Astrocyte (in vitro differentiated cells and primary cell): ENCODE results near the gene GNAI2. TPM values are rescaled to one million over a fixed set of nuclear protein-coding genes. Genes with fewer than 3 reads are reported as not detected.

Experiments
- DNase-seq: peaks from one replicate; pipeline ENCODE4 v3.0.0-alpha.2; 2010; ENCODE audit warnings: low read depth
- FAIRE-seq: peaks from 2 replicates; lab custom pipeline; 2011; peaks lifted over from hg19 to GRCh38; lab: Jason Lieb, UNC
- H2AFZ ChIP-seq: 2 replicates; pipeline ENCODE4 v1.6.0; 2012; ENCODE audit warnings: low read depth, low read length, inconsistent platforms
- H3K27ac ChIP-seq: 2 replicates; pipeline ENCODE4 v1.5.1; 2011; ENCODE audit warnings: low read depth, low read length, inconsistent platforms
- H3K27me3 ChIP-seq: 2 replicates; pipeline ENCODE4 v1.6.0; 2011; ENCODE audit warnings: low read length, inconsistent platforms; ENCODE audit not compliant: insufficient read depth
- H3K36me3 ChIP-seq: 2 replicates; pipeline ENCODE4 v1.5.1; 2011; ENCODE audit warnings: low read length, inconsistent platforms; ENCODE audit not compliant: insufficient read depth
- H3K4me1 ChIP-seq: 2 replicates; pipeline ENCODE4 v1.5.1; 2011; ENCODE audit warnings: low read length, inconsistent platforms; ENCODE audit not compliant: insufficient read depth
- H3K4me2 ChIP-seq: 2 replicates; pipeline ENCODE4 v1.6.0; 2012; ENCODE audit warnings: low read length, inconsistent platforms
- H3K4me3 ChIP-seq: 2 replicates; pipeline ENCODE4 v1.5.1; 2011; ENCODE audit warnings: low read depth, mild to moderate bottlenecking, low read length, inconsistent platforms; ENCODE audit not compliant: insufficient read depth
- H3K79me2 ChIP-seq: 2 replicates; pipeline ENCODE4 v1.6.0; 2012; ENCODE audit warnings: mild to moderate bottlenecking, low read length, inconsistent platforms; ENCODE audit not compliant: insufficient read depth
- H3K9ac ChIP-seq: 2 replicates; pipeline ENCODE4 v1.6.0; 2012; ENCODE audit warnings: mild to moderate bottlenecking, low read length, inconsistent platforms
- H3K9me3 ChIP-seq: 2 replicates; pipeline ENCODE4 v1.5.1; 2012; ENCODE audit warnings: low read depth, mild to moderate bottlenecking, low read length, inconsistent platforms; ENCODE audit not compliant: insufficient read depth
- H4K20me1 ChIP-seq: 2 replicates; pipeline ENCODE4 v1.6.0; 2012; ENCODE audit warnings: low read length, inconsistent platforms; ENCODE audit not compliant: insufficient read depth
- H3K27ac Mint-ChIP-seq: one replicate; pipeline ENCODE4 v1.8.0; 2021; ENCODE audit warnings: mild to moderate bottlenecking, mixed read lengths; ENCODE audit not compliant: unreplicated experiment
- H3K27me3 Mint-ChIP-seq: one replicate; pipeline ENCODE4 v1.8.0; 2021; ENCODE audit warnings: low read depth, mixed read lengths; ENCODE audit not compliant: unreplicated experiment
- H3K36me3 Mint-ChIP-seq: one replicate; pipeline ENCODE4 v1.8.0; 2021; ENCODE audit warnings: low read depth, mixed read lengths; ENCODE audit not compliant: unreplicated experiment
- H3K4me1 Mint-ChIP-seq: one replicate; pipeline ENCODE4 v1.8.0; 2021; ENCODE audit warnings: low read depth, mixed read lengths; ENCODE audit not compliant: unreplicated experiment
- H3K4me3 Mint-ChIP-seq: one replicate; pipeline ENCODE4 v1.8.0; 2021; ENCODE audit warnings: mild to moderate bottlenecking, moderate library complexity, mixed read lengths; ENCODE audit not compliant: unreplicated experiment
- H3K9me3 Mint-ChIP-seq: one replicate; pipeline ENCODE4 v1.8.0; 2021; ENCODE audit warnings: mild to moderate bottlenecking, mixed read lengths; ENCODE audit not compliant: unreplicated experiment
- EZH2 ChIP-seq: IDR thresholded peaks from 2 replicates; pipeline ENCODE4 v1.6.1; 2012; ENCODE audit warnings: mild to moderate bottlenecking, low read length, inconsistent platforms; ENCODE audit not compliant: insufficient read depth
- total RNA-seq: library from RNA; stranded (reverse); gene quantifications from 2 replicates; pipeline ENCODE4 v1.2.1, GENCODE V29; 2021
- TF ChIP-seq, protein P1 (sequence below): IDR thresholded peaks from 2 replicates; pipeline ENCODE4 v1.5.1; 2011; ENCODE audit warnings: low read depth, mild to moderate bottlenecking, inconsistent platforms, low read length, moderate library complexity; ENCODE audit not compliant: insufficient read depth

GNAI2 gene
- total RNA-seq, 1 donor from 2014 or later: 381 TPM

DNA sequence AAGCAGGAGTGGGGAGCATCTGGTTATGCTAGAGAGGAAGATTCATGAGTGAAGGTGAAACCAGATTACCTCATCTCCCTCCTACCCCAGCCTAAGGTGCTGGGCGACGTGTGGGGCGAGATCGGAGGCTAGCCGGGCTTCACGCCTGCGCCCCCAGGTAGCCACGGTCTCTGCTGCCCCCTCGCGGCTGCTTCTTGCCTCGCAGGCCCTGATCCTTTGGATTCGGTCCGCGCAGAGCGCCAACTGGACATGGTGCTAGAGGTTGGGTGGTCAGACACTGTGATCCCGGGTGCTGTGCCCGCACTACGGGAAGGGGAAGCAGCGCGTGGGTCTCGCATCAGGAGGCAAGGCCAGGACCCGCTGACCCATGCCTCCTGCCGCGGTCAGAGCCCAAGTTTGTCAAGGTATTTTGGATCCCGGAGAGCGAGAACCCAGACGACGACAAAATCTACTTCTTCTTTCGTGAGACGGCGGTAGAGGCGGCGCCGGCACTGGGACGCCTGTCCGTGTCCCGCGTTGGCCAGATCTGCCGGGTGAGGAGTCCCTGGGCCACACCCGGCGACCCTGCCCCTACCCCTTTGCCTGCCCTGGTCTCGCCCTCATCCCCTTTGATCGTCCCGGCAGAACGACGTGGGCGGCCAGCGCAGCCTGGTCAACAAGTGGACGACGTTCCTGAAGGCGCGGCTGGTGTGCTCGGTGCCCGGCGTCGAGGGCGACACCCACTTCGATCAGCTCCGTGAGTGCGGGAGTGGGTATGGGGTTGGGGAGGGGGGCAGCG, 37.1 kb downstream of the GNAI2 start:
- FAIRE-seq: no peak
- H3K27me3 Mint-ChIP-seq: peaks cover 24% of the 10 kb centered on the region
- no peak overlapping the region for H3K4me3 ChIP-seq

DNA sequence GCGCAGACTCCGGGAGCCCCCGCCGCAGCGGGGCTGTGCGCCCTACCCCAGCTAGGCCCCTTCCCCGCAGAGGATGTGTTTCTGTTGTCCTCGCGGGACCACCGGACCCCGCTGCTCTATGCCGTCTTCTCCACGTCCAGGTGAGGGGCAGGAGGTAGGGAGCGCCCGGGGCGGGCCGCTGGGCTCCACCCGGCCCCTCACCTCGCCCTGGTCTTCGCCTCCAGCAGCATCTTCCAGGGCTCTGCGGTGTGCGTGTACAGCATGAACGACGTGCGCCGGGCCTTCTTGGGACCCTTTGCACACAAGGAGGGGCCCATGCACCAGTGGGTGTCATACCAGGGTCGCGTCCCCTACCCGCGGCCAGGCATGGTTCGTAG, 37.7 kb downstream of the GNAI2 start:
- H3K4me3 Mint-ChIP-seq: no peak overlapping the region
- peaks cover 27% of the 10 kb centered on the region for H3K27me3 ChIP-seq

More for the DNA sequence above, 37.1 kb downstream of the GNAI2 start:
- no peaks in the 10 kb centered on the region for H3K36me3 ChIP-seq
- peaks cover 21% of the 10 kb centered on the region for H3K4me1 ChIP-seq
- Mint-ChIP-seq H3K27ac (no peak overlapping the region), H3K4me3 (peak overlapping the region; percentile 67), H3K4me1 (peaks cover 22% of the 10 kb centered on the region), H3K9me3 (no peaks in the 10 kb centered on the region), H3K36me3 (peaks cover 8% of the 10 kb centered on the region)
- no peak for TF ChIP-seq EZH2
- TF ChIP-seq, protein P1, sequence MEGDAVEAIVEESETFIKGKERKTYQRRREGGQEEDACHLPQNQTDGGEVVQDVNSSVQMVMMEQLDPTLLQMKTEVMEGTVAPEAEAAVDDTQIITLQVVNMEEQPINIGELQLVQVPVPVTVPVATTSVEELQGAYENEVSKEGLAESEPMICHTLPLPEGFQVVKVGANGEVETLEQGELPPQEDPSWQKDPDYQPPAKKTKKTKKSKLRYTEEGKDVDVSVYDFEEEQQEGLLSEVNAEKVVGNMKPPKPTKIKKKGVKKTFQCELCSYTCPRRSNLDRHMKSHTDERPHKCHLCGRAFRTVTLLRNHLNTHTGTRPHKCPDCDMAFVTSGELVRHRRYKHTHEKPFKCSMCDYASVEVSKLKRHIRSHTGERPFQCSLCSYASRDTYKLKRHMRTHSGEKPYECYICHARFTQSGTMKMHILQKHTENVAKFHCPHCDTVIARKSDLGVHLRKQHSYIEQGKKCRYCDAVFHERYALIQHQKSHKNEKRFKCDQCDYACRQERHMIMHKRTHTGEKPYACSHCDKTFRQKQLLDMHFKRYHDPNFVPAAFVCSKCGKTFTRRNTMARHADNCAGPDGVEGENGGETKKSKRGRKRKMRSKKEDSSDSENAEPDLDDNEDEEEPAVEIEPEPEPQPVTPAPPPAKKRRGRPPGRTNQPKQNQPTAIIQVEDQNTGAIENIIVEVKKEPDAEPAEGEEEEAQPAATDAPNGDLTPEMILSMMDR: peak; percentile 76
- no peaks in the 10 kb centered on the region for H3K79me2 ChIP-seq
- no peak overlapping the region for H3K27ac ChIP-seq
- H4K20me1 ChIP-seq: peaks cover 3% of the 10 kb centered on the region
- peak overlapping the region; percentile 8 for H3K9ac ChIP-seq
- peak overlapping the region; percentile 72 for H3K4me2 ChIP-seq
- H2AFZ ChIP-seq: peak overlapping the region; percentile 43
- no peak for DNase-seq
- H3K9me3 ChIP-seq: no peaks in the 10 kb centered on the region
- peaks cover 27% of the 10 kb centered on the region for H3K27me3 ChIP-seq

More for the DNA sequence above, 37.7 kb downstream of the GNAI2 start:
- Histone ChIP-seq H3K36me3 (no peaks in the 10 kb centered on the region), H3K9ac (no peak overlapping the region), H3K4me3 (no peak overlapping the region), H4K20me1 (peaks cover 3% of the 10 kb centered on the region), H3K27ac (no peak overlapping the region), H3K9me3 (no peaks in the 10 kb centered on the region), H2AFZ (no peak overlapping the region), H3K4me1 (peaks cover 21% of the 10 kb centered on the region), H3K79me2 (no peaks in the 10 kb centered on the region), H3K4me2 (peak overlapping the region; percentile 72)
- FAIRE-seq: no peak
- no peak for DNase-seq
- H3K27ac Mint-ChIP-seq: no peak overlapping the region
- H3K36me3 Mint-ChIP-seq: peaks cover 8% of the 10 kb centered on the region
- H3K9me3 Mint-ChIP-seq: no peaks in the 10 kb centered on the region
- H3K27me3 Mint-ChIP-seq: peaks cover 23% of the 10 kb centered on the region
- TF ChIP-seq EZH2: no peak
- TF ChIP-seq, protein P1: no peak
- peaks cover 21% of the 10 kb centered on the region for H3K4me1 Mint-ChIP-seq
